RWPE2 (cell line): ENCODE results near the gene GPHN.

Experiments used
- ATAC-seq: fragments of 200-7000 bp; cut with Tn5 transposase; 3 replicates; pipeline ENCODE4 v1.9.1; 2021; ENCODE audit warnings: low read depth
- DNase-seq: peaks from one replicate; pipeline ENCODE4 v3.0.0-alpha.2; 2020; ENCODE audit warnings: low spot score
- H3K27ac ChIP-seq: fragments of 450-650 bp; 2 replicates; pipeline ENCODE4 v1.5.1; 2017; ENCODE audit warnings: mild to moderate bottlenecking; ENCODE audit not compliant: poor library complexity, severe bottlenecking
- H3K27me3 ChIP-seq: fragments of 250-450 bp; sonication (Bioruptor Pico); 2 replicates; pipeline ENCODE4 v1.5.1; 2021; ENCODE audit warnings: mild to moderate bottlenecking, moderate library complexity; ENCODE audit not compliant: insufficient read depth, poor library complexity, severe bottlenecking
- H3K36me3 ChIP-seq: fragments of 250-450 bp; sonication (Bioruptor Pico); 2 replicates; pipeline ENCODE4 v1.5.1; 2020; ENCODE audit warnings: low read depth, mild to moderate bottlenecking, moderate library complexity
- H3K4me1 ChIP-seq: fragments of 250-450 bp; sonication (Bioruptor Pico); 2 replicates; pipeline ENCODE4 v1.5.1; 2021; ENCODE audit warnings: mild to moderate bottlenecking, moderate library complexity; ENCODE audit not compliant: insufficient read depth, poor library complexity, severe bottlenecking
- H3K4me3 ChIP-seq: fragments of 250-450 bp; sonication (Bioruptor Pico); 2 replicates; pipeline ENCODE4 v1.5.1; 2021; ENCODE audit warnings: mild to moderate bottlenecking, moderate library complexity; ENCODE audit not compliant: severe bottlenecking
- H3K9me3 ChIP-seq: fragments of 250-450 bp; sonication (Bioruptor Pico); 2 replicates; pipeline ENCODE4 v1.5.1; 2021; ENCODE audit warnings: mild to moderate bottlenecking, moderate library complexity; ENCODE audit not compliant: severe bottlenecking
- CTCF ChIP-seq: fragments of 450-650 bp; IDR thresholded peaks from one replicate; pipeline ENCODE4 v1.5.1; 2017; ENCODE audit warnings: mild to moderate bottlenecking, moderate library complexity; ENCODE audit not compliant: poor library complexity, severe bottlenecking

GPHN gene

GRCh38 chr14:66900719-66901118, 392.8 kb downstream of the GPHN start:
- no peak overlapping the region for H3K4me3 ChIP-seq
- H3K36me3 ChIP-seq, result no peaks in the 10 kb centered on the region
- H3K27me3 ChIP-seq, result no peaks in the 10 kb centered on the region
- peaks cover 2% of the 10 kb centered on the region for H3K9me3 ChIP-seq
- H3K4me1 ChIP-seq, result no peaks in the 10 kb centered on the region
- H3K27ac ChIP-seq, result no peak overlapping the region
- TF ChIP-seq CTCF, result no peak
- DNase-seq, result no peak
- no peak for ATAC-seq

- Histone ChIP-seq H3K27ac (no peak overlapping the region), H3K9me3 (no peaks in the 10 kb centered on the region), H3K4me1 (no peaks in the 10 kb centered on the region), H3K36me3 (no peaks in the 10 kb centered on the region), H3K4me3 (no peak overlapping the region), H3K27me3 (no peaks in the 10 kb centered on the region)
- no peak for DNase-seq
- no peak for TF ChIP-seq CTCF
- no peak for ATAC-seq
These were observed 402.4 kb downstream of the GPHN start for GRCh38 chr14:66910311-66910840.

- H3K4me1 ChIP-seq, result no peaks in the 10 kb centered on the region
- no peaks in the 10 kb centered on the region for H3K36me3 ChIP-seq
- no peaks in the 10 kb centered on the region for H3K27me3 ChIP-seq
- H3K9me3 ChIP-seq, result no peaks in the 10 kb centered on the region
- no peak for ATAC-seq
- H3K27ac ChIP-seq, result no peak overlapping the region
- H3K4me3 ChIP-seq, result no peak overlapping the region
- TF ChIP-seq CTCF, result no peak
- no peak for DNase-seq
These were observed 408.5 kb downstream of the GPHN start for GRCh38 chr14:66916421-66916820.

- H3K27ac ChIP-seq, result no peak overlapping the region
- ATAC-seq (no peak), DNase-seq (no peak)
- no peaks in the 10 kb centered on the region for H3K4me1 ChIP-seq
- 0 out of 2 replicates have a peak, but pooled peaks cover 5% of the 10 kb centered on the region for H3K36me3 ChIP-seq
- no peak overlapping the region for H3K4me3 ChIP-seq
- H3K27me3 ChIP-seq, result no peaks in the 10 kb centered on the region
- no peaks in the 10 kb centered on the region for H3K9me3 ChIP-seq
- no peak for TF ChIP-seq CTCF
These were observed 410.6 kb downstream of the GPHN start for GRCh38 chr14:66918527-66918926.

GRCh38 chr14:66920196-66920595, 412.2 kb downstream of the GPHN start:
- TF ChIP-seq CTCF, result no peak
- no peak overlapping the region for H3K27ac ChIP-seq
- no peak for DNase-seq
- 0 out of 2 replicates have a peak, but pooled peaks cover 5% of the 10 kb centered on the region for H3K36me3 ChIP-seq
- no peaks in the 10 kb centered on the region for H3K9me3 ChIP-seq
- H3K4me3 ChIP-seq, result no peak overlapping the region
- no peaks in the 10 kb centered on the region for H3K4me1 ChIP-seq
- ATAC-seq, result no peak
- H3K27me3 ChIP-seq, result no peaks in the 10 kb centered on the region
